HG02885 (cell line): ENCODE measurements around the gene SLC4A1AP.

Experiments
- ATAC-seq: cut with Tn5 transposase; IDR thresholded peaks from one replicate; pipeline ENCODE4 v1.9.1; 2021; ENCODE audit warnings: mild to moderate bottlenecking; ENCODE audit not compliant: unreplicated experiment, poor library complexity

SLC4A1AP gene

DNA sequence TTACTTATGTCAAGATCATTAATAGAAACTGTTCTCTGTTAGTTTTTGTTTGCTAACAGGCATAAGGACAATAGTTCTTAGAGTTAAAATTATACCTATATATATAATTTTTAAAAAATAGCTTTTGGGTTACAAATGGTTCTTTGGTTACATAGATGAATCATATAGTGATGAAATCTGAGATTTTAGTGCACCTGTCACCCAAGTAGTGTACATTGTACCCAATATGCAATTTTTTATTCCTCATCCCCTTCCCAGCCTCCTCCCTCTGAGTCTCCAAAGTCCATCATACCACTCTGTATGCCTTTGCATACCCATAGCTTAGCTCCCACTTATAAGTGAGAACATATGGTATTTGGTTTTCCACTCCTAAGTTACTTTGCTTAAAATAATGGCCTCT lies 26.4 kb downstream of the SLC4A1AP start:
- no peak for ATAC-seq

DNA sequence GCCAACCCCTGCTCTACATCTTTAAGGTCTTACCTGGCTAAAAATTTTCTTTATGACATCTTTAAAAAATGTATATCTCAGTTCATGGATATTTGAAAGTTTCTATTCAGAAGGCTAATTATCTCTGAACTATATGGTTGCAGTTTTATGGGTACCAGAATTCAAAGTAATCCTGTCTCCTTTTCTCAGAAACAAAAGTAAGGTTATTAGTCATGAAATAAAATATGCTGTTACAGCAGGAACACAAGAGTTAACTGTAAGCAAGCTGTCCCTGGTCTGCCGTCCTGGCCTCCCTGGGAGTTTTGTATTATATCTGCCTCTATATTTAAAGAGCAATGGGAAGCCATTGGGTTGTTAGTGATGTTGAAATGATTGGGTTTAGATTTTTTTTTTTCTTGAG lies 34.0 kb downstream of the SLC4A1AP start:
- ATAC-seq, result no peak

DNA sequence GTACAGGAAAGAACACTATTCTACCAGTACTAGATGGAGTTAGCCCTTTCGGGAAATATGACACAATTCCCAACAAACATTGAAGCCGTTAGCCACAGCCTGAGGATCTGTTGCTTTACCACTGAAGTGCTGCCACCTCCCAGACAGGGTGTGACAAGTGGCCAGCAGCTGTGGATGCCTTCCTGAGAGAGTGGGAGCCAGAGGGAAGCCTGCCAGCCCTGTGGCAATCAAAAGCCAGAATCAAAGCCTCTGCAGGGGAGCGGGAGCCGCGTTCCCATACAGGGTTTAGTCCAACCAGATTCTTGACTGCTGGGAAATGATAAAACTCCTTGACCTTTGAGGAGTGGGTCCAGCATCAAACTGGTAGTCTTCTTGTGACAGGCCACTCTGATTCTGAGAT lies 38.0 kb downstream of the SLC4A1AP start:
- no peak for ATAC-seq

DNA sequence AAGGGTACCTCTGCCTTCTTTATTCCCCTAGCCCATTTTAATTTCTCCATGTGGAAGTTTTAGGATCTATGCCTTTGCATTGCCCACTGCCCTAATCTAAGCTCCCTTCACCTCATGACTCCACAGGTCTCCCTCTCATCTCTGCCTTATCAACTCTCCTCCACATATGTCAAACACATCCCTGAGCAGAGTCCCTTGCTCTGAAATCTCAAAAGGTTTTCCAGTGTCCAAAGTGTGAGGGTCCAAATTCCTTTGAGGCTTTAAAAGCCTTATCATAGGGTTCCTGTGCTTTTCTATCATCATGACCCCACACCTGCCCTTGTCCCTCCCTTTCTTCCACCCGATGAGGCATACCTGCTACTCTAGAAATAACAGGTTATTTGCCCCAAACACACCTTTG lies 38.6 kb downstream of the SLC4A1AP start:
- ATAC-seq, result no peak

DNA sequence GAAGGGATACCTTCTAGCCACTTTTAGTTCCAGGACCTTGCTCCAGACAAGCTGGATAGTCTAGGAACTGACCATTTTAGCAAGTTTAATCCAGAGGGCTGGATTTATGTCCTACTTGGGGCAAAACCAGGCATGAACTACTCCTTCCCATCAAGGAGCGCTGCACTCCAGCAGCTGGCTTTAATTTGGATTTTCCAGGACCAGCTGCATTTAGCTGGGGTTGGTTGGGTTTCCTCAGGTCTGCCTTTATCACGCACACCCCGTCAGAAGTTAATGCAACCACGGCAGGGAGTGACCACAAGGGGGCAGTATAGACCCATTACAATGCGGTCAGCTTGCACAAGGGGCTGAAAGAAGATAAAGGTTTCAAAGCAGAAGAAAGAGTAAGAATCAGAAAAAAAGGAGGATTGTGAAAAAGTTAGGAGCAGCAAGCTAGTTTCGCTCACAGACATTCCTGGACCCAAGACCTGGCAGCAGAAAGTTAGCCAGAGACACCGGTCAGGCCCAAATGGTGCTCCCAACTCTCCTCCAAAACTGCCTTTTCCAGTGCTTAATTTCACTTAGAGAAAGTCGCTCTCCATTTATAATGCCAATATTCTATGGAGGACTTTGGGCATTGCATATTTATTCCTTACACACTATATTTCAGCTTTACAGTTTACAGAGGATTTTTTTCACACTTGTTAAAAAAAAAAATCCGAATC lies 40.1 kb downstream of the SLC4A1AP start:
- no peak for ATAC-seq

DNA sequence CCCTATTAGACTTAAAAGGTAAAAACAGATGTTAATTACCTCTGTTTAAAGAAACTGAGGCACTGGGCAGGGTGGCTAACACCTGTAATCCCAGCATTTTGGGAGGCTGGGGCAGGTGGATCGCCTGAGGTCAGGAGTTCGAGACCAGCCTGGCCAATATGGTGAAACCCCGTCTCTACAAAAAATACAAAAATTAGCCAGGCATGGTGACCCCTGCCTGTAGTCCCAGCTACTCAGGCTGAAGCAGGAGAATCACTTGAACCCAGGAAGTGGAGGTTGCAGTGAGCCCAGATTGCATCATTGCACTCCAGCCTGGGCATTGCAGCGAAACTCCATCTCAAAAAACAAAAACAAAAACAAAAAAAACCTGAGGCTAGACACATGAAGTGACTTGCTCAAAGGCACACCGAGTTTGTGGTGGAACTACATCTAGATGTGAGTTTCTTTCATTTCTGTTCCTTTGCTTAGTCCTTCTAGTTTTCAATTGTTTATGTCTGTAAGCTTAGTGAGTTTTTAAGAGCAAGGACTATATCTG lies 40.7 kb downstream of the SLC4A1AP start:
- ATAC-seq, result no peak

DNA sequence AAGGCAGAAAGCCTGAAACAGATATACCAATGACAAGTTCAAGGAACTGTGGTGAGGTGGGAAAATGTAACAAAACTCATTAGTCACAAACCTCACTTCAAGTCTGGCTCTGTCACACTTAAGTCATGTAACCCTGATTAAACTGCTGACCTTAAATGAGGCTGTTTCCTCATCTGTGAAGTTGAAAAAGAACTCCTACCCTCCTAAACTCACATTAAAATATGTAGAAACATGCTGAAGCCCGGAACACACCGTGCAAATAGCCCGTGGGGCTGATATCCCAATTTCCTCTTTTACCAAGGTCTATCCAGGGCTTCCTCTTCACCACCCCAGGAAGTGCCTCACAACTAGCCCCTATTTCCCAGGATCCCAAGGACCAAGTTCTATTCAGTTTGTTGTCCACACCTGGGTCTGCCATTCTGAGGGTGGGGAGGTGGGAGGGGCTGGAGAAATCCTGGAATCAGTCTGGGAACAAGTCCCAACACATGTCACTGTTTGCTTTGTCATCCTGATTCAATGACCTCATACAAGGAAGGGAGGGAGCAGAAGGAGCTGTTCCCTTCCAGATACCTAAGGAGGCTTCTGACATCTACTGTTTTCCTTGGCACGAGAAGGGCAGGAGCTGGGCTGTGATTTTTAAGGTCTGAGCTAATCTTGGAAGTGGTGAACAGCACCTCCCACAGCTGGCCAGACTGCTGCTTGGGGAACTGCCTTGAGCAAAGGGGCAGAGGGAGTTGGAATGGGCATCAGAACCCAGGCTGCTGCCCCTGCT lies 42.3 kb downstream of the SLC4A1AP start:
- no peak for ATAC-seq

DNA sequence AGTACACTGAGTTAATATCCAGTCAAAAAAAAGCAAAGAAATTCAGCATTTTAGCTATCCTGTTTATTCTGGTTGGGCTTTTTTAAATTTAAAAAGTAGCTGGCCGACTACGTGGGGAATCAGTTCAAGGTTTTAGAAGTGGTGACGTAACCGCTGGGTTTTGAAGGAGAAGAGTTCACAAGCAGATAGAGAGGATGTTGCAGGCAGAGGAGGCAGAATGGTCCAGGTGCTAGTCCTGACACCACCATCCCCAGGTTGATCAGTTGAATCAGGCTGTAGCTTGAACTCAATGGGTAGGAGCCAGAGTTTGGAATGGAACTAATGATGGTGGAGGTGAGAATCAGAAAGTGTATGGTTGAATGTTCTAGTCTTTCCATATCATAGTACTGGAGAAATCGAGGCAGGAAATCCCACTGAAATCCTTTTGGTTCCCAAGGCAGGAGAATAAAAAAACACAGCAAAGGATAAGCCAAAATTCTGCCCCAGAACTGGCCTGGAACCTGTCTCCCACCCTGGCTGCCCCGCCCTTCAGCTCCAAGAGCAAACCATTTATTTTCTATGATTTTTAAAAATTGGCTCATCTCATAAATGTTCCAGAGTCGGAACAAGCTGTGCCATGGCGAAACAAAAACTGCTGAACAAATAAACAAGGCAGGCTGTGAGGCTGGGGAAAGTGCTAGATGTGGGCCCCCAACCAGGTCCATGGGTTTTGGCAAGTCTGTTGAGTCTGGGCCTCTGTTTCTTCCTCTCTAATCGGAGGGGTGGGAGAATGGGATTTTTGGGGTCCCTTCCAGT lies 44.0 kb downstream of the SLC4A1AP start:
- ATAC-seq, result no peak

DNA sequence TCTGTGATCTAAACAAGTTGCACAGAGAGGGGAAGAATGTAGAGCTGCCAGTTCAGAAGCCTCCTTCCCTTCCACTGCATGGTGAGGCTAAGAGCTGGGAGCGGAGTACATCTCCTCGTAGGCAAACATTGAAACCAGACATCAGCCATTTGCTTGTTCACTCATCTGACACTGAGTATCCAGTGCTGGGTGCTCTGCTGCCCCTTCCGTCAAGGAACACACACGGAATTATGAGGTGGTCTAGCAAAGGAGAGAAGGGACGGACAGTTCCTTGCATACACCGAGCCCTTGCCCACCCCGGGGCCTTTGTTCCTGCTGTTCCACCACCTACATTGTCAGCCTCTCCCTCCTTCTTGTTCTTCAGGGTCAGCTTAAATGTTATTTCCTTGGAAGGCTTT lies 44.6 kb downstream of the SLC4A1AP start:
- no peak for ATAC-seq

DNA sequence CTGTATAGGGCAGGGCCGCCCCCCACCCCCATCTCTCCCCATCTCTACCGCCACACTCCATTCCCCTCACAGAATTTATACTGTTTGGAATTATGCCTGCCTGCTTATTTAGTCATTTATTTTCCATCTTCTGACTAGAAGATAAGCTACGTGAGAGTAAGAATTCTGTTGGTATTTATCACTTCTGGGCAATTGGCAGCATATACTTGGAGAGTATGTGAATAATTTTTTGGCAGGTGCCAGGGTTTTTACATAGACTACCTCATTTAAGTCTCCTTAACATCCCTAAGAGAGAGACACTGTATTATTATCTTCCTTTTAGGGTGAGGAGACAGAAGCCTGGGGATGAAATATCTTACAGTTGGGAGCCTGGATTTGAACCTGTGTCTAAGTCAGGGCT lies 45.0 kb downstream of the SLC4A1AP start:
- no peak for ATAC-seq

DNA sequence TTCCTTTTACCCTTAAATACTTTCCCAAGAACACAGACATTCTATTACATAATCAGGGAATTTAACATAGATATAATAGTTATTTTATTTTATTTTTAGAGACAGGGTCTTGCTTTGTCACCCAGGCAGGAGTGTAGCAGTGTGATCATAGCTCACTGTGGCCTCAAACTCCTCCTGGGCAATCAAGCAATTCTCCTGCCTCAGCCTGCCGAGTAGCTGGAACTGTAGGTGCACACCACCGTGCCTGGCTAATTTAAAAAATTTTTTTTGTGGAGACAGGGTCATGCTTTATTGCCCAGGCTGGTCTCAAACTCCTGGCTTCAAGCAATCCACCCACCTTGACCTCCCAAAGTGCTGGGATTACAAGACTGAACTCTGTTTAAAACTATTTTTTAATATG lies 45.6 kb downstream of the SLC4A1AP start:
- no peak for ATAC-seq

DNA sequence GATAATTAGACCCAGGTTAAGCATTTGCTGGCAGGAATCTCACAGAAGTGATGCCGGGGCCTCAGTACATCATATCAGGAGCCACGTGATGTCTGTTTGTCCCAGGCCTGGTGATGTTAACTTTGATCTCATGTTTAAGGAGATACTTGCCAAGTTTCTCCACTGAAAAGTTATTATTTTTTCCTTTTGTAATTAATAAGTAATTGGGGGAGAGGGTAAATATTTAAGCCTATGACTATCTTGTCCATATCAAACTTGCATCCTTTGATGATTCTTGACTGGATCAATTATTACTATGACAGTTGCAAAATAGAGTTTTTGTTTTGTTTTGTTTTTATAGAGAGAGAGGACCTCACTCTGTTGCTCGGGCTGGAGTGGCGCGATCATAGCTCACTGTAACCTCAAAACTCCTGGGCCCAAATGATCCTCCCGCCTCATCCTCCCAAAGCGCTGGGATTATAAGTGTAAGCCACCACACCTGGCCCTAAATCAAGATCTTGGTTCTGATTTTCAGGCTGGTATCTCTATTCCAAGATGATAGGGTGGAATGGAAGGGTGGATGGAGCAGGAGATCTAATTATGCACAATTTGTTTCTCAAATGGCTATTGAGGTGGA lies 46.4 kb downstream of the SLC4A1AP start:
- no peak for ATAC-seq

DNA sequence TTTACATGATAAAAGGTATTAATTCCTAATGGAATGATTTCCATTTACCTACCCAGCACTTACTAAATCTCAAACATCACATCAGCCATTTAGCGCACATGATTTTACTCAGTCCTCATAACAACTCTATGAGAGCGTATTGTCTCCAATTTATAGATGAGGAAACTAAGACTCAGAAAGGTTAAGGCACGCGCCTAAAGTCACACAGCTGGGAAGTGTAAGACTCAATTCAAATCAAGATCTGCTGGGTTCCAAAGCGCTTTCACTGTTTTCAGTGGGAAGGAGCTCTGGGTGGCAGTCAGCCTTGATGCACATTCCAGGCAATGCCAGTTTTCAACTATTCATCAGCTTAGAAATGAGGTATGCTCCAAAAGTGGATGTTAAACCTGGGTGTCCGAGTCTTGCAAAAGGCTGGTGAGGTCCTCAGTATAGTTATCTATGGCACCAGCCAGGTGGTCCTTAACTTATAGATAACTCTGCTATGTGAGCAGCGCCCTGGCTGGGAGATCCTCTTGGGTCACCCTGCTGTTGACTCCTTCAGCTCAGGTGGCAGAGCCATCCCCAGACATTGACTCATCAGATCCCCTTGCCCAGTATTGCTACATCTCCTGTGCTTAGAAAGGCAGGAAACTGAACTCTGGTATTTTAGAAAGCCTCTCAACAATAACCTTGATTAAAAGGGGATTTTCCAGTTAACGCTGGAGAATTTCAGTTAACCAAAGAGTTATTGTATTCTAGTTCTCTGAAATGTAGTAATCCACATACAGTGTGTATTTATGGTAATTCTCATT lies 47.1 kb downstream of the SLC4A1AP start:
- ATAC-seq, result no peak

DNA sequence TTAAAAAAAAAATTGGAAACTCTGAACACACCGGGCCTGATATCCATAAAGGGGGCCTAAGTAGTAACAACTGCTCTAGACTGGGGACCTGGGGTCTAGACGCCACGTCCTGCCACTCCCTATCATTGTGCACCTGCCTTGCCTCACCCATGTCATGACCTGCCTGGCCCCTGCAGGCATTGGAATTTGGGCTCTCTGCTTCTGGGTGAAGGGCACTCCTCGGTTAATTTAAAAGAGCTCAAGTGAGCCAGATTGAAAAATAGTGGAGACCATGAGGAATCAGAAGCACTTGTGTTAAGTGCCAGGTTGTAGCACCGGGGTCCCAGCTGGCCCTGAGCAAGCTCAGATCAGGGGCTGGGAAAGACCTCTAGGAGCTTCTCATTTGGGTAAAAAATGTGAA lies 48.1 kb downstream of the SLC4A1AP start:
- ATAC-seq, result no peak

DNA sequence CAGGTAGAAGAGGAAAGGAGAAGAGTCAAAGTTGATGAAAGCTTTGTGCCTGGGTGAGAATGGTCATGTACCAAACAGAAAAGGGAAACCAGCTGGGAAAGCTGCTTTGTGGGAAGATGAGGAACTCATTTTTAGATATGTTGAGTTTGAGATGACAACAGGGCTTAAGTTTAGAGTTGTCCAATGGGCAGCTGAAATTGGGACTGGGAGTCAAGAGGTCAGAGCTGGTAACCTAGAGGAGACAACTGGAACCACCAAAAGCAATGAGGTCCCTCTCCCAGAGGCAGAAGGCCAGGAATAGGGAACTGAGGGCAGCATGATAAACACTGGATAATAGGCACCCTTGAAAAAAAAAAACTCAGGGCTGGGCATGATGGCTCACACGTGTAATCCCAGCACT lies 48.8 kb downstream of the SLC4A1AP start:
- ATAC-seq, result no peak

DNA sequence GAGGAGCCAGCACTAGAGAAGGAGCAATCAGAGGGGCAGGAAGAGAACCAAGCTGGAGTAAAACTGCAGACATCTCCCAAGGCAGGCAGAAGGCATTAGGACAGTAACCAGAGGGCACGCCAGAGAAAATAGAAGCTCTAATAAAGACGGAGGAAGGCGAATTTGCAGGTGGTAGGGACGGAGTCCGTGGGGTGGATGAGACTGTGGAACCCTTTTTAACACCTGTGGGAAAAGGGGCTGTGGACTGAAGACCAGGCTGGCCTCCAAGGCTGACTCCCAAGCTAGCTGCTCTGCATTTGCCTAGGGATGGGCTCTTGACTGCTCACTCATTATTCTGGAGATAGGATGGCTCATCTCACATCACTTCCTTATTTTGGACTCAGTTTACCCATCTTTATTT lies 49.5 kb downstream of the SLC4A1AP start:
- no peak for ATAC-seq

DNA sequence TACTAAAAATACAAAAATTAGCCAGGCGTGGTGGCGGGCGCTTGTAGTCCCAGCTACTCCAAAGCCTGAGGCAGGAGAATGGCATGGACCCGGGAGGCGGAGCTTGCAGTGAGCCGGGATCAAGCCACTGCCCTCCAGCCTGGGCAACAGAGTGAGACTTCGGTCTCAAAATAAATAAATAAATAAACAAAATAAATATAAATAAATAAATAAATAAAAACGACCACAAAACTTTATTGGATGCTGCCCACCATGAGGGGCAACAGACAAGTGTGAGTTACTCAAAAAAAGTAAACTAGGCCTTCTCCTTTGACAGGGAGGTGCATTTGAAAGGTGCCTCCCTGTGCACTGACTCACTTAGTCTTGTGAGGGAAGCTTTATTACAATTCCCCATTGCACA lies 50.4 kb downstream of the SLC4A1AP start:
- ATAC-seq, result no peak

DNA sequence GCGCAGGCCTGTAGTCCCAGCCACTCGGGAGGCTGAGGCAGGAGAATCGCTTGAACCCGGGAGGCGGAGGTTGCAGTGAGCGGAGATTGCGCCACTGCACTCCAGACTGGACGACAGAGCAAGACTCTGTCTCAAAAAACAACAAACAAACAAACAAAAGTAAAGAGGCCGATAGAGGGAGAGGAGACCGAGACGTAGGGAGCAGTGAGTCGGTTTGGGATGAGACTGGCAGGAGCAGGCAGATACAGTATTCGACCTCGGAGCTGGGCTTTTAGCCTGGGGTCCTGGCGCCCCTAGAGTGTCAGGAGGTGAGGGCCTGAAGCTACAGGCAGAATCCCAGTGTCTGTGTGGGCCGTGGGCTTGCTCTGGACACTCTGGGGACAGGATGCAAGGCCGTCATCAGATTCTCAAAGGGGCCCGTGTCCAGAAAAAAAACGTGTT lies 51.2 kb downstream of the SLC4A1AP start:
- no peak for ATAC-seq

DNA sequence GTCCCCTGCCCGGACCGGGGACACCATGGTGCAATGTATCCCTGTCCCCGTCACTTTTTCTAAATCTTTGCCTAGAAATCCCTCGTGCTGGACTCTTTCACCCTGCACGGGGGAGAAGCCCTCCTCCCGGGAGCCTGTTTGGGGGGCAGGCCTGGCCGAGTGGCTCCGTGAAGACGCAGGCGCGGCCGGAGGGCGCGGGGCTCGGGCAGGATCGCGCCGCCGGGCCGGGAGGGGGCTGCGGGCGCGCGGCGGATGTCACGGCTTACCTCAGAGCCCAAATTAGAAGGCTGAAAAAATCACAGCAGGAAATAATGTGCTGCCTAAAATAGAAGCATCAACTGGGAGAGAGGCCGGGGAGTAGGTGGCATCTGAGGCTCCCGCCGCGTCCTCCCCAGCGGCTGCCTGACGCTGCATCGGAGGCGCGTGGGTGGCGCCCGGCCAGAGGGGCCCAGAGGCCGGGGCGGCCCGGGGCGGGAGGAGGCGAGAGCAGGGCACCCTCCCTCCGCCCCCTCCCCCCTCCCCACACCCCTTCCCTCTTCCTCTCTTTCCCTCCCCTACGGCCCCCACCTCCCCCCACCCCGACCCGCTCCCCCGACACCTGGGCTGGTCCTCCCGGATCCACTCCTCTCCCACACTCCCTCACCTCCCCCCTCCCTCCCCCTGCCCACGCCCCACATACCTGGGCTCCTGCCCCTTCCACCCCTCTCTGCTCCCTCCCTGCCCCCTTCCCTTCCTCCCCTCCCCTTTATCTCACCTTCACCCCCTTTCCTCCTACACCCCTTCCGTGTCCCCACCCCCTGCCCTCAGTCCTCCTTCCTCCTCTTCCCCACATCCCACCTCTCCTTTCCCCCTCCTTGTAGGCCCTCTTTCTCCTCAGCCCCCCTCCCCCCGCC lies 51.9 kb downstream of the SLC4A1AP start:
- no peak for ATAC-seq
